SKM-1 treated with dmso at 0.1 percent for 144 hours (cell line): ENCODE data around the gene PRKAR1B.
"Not testable (repeated sequence)": the region's sequence is repeated elsewhere in the genome, so short reads cannot be mapped to it uniquely, and the experiment has no call there.

Experiments
- DNase-seq: peaks from one replicate; lab custom pipeline; 2025; ENCODE audit not compliant: unreplicated experiment; lab: John Stamatoyannopoulos, UW

PRKAR1B gene

GRCh38 chr7:651032-651728 lies 75.9 kb downstream of the PRKAR1B start:
- no peak for DNase-seq

GRCh38 chr7:650339-651031 lies 76.6 kb downstream of the PRKAR1B start:
- DNase-seq: no peak

GRCh38 chr7:646951-647350 lies 80.1 kb downstream of the PRKAR1B start:
- DNase-seq: no peak

DNA sequence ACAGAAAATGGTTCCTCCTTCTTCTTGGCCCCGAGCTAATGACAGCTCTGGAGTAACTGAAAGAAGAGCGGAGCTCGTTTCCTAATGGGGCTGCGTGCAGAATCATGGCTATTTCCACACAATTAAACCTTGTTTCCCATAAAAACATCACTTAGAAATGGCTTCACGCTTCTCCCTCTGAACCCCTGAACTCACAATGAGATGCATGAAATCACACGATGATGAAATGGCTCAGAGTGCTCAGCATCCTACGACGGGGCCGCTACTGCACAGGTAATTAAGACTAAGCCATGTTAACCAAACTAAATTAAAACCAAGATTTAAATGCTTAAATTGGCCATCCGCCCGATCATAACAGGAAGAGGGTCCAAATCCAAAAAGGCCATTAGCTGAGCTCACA lies 80.6 kb downstream of the PRKAR1B start:
- DNase-seq: no peak

DNA sequence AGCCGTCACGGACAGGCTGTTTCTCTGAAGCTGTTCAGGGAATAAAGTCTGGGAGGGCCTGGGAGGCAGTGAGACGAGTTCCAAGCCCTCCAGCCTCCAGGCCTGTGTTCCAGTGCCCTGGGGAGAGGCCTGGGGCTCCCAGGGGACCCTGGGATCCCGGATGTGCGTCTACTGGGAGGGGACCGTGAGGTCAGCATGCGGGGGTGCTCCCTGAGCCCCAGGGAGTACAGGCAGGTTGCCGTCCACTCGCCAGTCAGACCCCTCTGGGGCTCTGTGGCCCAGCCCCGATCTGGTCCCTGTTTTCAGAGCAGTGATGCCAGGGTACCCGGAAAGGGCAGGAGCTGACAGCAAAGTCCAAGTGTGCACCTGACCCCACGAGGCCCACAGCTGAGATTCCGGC lies 81.5 kb downstream of the PRKAR1B start:
- DNase-seq: no peak

DNA sequence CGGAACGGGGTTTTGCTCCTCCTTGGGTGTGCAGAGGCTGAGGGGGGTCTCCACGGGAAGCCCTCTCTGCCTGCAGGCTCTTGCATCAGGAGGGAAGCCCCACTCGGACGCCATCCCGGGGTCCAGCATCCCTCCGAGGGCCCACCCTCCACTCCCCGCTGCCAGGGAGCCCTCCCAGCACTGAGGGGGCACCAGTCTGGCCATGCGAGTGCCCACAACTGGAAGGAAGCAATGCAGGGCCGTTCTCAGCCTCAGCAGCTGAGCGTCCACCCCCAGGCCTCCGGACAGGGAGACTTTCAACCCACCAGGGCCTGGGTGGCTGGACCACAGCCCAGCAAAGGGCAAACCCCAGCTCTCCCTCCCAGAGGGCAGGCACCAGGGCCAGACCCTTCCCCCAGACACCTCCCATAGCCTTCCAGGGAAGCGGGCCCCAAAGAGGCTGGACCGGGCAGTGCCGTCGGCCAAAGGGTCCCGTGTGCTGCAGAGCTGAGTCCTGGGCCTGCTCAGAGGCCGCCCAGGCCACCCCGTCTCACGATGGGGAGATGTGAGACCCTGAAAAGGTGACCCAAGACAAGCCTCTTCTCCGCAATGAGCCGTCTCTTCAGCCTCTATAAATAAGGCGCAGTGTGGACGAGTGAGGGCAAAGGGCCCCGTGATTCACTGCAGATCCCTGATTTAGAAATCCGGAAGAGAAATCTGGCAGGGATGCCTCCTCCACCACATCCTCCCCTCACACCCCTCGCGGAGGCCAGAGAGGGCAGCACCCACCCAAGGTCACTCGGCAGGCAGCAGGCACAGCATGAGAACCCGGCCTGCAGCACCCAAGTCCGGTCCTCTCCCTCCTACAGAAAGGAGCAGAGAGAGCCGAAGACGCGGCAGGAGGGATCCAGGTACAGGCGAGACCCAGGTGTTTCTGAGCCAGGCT lies 82.4 kb downstream of the PRKAR1B start:
- DNase-seq: no peak

DNA sequence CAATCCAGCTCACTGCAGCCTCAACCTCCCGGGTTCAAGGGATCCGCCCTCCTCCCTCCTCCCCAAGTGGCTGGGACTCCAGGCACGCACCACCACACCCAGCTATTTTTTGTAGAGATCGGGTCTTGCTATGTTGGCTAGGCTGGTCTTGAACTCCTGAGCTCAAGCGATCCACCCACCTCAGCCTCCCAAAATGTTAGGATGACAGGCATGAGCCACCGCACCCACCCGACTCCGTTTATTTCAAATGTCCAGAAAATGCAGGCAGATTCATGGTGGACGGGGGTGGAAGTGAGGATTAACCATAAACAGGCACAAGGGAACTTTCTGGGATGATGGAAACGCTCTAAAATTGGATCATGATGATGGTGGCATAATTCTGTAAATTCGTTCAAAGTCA lies 85.1 kb downstream of the PRKAR1B start:
- no peak for DNase-seq

DNA sequence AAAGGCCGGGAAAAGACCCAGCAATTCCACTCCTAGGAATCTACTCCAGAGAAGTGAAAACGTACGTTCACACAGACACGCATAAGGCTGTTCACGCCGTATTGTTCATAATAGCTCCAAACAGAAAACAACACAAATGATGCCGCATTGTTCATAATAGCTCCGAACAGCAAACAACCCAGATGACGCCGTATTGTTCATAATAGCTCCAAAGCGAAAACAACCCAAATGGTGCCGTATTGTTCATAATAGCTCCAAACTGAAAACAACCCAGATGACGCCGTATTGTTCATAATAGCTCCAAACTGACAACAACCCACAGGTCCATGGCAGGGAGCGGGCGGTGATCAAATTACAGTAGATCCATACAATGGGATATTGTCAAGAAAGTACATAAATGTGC lies 85.8 kb downstream of the PRKAR1B start:
- DNase-seq: no peak

GRCh38 chr7:638256-639011 lies 88.6 kb downstream of the PRKAR1B start:
- no peak for DNase-seq

DNA sequence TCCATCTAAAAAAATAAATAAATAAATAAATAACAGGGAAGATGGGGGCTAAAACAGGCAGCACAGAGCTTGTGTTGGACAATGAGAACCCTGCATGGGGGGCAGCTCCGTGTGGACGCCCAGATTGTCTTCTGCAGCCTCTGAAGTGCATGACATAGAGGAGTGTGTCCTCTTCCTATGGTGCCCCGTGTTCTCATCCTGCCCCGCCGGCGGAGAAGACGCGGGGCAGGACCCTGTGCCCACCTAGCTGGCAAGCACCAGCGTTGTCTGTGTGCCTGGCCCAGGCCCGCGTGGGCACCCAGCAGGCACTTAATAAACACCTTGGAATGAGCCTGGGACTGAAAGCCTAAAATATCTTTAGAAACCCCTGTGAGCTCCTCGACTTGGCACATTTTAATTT lies 89.3 kb downstream of the PRKAR1B start:
- DNase-seq: no peak

GRCh38 chr7:636396-636795 lies 90.7 kb downstream of the PRKAR1B start:
- no peak for DNase-seq

DNA sequence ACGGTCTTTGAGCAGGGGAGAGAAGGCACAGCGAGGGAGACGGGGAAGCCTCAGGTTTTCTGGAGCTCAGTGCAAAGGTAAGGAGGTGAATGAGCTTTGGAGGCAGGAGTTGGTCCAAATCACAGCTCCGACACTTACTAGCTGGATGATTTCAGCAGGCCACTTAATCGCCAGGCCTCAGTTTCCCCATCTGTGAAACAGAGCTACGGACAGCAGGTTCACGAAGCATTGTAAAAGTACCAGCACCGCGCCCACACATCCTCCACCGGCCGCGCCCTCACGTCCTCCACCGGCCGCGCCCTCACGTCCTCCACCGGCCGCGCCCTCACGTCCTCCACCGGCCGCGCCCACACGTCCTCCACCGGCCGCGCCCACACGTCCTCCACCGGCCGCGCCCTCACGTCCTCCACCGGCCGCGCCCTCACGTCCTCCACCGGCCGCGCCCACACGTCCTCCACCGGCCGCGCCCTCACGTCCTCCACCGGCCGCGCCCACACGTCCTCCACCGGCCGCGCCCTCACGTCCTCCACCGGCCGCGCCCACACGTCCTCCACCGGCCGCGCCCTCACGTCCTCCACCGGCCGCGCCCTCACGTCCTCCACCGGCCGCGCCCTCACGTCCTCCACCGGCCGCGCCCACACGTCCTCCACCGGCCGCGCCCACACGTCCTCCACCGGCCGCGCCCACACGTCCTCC lies 91.2 kb downstream of the PRKAR1B start:
- not testable (repeated sequence) for DNase-seq

GRCh38 chr7:635227-635626 lies 91.9 kb downstream of the PRKAR1B start:
- DNase-seq: no peak

DNA sequence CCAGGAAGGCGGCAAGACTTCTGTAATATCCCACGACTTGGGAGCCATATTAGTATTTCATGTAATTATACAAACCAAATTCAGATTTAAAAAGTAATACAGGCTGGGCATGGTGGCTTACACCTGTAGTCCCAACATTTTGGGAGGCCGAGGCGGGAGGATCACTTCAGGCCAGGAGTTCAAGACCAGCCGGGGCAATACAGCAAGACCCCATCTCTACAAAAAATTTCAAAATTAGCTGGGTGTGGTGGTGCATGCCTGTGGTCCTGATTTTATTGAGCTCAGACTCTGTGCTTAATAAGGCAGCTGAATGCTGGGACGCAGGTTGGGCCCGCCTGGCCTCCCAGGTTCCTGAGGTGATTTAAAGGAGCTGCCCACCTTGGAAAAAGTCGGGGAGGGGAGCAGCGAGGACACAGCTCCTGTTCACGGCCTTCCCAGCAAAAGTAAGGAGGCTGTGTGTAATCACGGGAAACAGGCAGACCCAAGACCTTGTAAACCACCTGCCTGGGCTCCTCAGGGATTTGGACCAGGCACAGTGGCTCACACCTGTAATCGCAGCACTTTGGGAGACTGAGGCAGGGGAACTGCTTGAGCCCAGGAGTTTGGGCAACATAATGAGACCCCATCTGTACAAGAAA lies 93.6 kb downstream of the PRKAR1B start:
- no peak for DNase-seq

DNA sequence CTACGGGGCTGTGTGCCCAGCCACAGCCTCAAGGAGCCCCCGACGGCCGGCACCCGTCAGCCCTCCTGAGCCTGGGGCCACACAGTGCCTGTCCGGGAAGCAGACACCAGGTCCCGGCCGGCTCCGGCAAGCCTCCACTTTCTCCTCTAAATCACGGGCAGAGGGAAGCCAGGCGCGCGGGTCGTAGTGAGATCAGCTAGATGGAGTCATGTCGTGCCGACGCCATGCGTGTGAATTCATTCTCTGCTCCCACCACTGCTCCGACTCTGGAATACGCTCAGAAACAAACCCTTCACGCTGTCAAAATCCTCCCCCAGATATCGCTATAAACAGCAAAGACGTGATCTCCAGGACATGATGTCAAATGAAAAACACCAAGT lies 94.3 kb downstream of the PRKAR1B start:
- DNase-seq: no peak

GRCh38 chr7:631964-632830 lies 94.9 kb downstream of the PRKAR1B start:
- DNase-seq: no peak

DNA sequence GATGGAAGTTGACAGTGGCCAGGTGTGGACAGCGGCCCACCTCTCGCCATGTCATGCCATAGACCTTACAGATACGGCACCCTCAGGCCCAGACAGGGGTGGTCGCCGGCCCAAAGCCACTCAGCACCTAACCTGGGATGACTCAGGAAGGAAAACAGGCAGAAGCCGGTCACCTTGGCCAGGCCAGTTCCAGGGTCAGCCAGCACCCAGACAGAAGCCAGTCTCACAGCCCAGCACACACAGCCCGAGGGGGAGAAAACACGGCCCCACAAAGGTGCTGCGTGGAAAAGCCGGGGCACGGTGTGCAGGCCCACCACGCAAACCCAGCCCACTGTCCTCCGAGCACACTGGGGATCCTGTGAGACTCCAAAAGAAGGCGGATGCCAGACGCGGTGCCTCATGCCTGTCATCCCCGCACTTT lies 95.8 kb downstream of the PRKAR1B start:
- DNase-seq: no peak

- DNase-seq: no peak
Observed at GRCh38 chr7:630539-630938, 96.5 kb downstream of the PRKAR1B start.

- DNase-seq: no peak
Observed at GRCh38 chr7:630111-630511, 97.0 kb downstream of the PRKAR1B start.
